HepG2 (cell line): Measurements from ENCODE around the gene SEC11A. TPM values are rescaled to one million over a fixed set of nuclear protein-coding genes. Genes with fewer than 3 reads are reported as not detected.
A peak's percentile ranks its signal among the peaks of the same experiment; 100 is the strongest.

Source experiments
- CREB1 ChIP-seq, 2 experiments: fragments of 450-650 bp in 1 of 2; IDR thresholded peaks; 2 replicates each; pipeline ENCODE4 v1.6.1; 2016 to 2017; ENCODE audit warnings: control low read depth in 1 of 2, mild to moderate bottlenecking in 1 of 2, missing compliant biosample characterization in 1 of 2, missing genetic modification characterization in 1 of 2
- EEA1 ChIP-seq: sonication (generic); formaldehyde crosslinking; IDR thresholded peaks from 2 replicates; pipeline ENCODE4 v1.5.1; 2020; ENCODE audit warnings: mild to moderate bottlenecking, missing genetic modification reagents, borderline replicate concordance
- GATA4 ChIP-seq: sonication (generic); IDR thresholded peaks from 2 replicates; pipeline ENCODE4 v1.6.1; 2016; ENCODE audit warnings: antibody characterized with exemption, low read depth, borderline replicate concordance
- GTF2F1 ChIP-seq: fragments of 150-350 bp; IDR thresholded peaks from 2 replicates; pipeline ENCODE4 v1.6.1; 2014; ENCODE audit warnings: low read length
- HNF4A ChIP-seq: sonication (generic); formaldehyde crosslinking; IDR thresholded peaks from 2 replicates; pipeline ENCODE4 v1.4.0; 2020; ENCODE audit warnings: missing genetic modification reagents
- HOMEZ ChIP-seq: IDR thresholded peaks from 2 replicates; pipeline ENCODE4 v1.6.1; 2016; ENCODE audit warnings: low read depth
- KDM4B ChIP-seq: sonication (generic); formaldehyde crosslinking; IDR thresholded peaks from 2 replicates; pipeline ENCODE4 v1.4.0; 2020; ENCODE audit warnings: missing genetic modification reagents
- NFATC3 ChIP-seq: sonication (generic); formaldehyde crosslinking; IDR thresholded peaks from 2 replicates; pipeline ENCODE4 v1.5.1; 2020; ENCODE audit warnings: mild to moderate bottlenecking, missing genetic modification reagents
- NFIB ChIP-seq: sonication (generic); formaldehyde crosslinking; IDR thresholded peaks from 2 replicates; pipeline ENCODE4 v1.9.0; 2021; ENCODE audit warnings: missing genetic modification reagents, mild to moderate bottlenecking, borderline replicate concordance
- SRY ChIP-seq: sonication (generic); formaldehyde crosslinking; IDR thresholded peaks from 2 replicates; pipeline ENCODE4 v1.8.0; 2022; ENCODE audit warnings: mild to moderate bottlenecking, missing genetic modification reagents
- SSRP1 ChIP-seq: IDR thresholded peaks from 2 replicates; pipeline ENCODE4 v1.6.1; 2016; ENCODE audit warnings: control low read depth
- TAF15 ChIP-seq: fragments of 200-400 bp; formaldehyde crosslinking; IDR thresholded peaks from one replicate; pipeline ENCODE4 v1.6.1; 2018; ENCODE audit warnings: mild to moderate bottlenecking, low read depth, low read length; ENCODE audit not compliant: poor library complexity, severe bottlenecking
- TBX3 ChIP-seq: fragments of 450-650 bp; IDR thresholded peaks from 2 replicates; pipeline ENCODE4 v1.6.1; 2017; ENCODE audit warnings: antibody characterized with exemption, mild to moderate bottlenecking, inconsistent platforms, borderline replicate concordance
- TEAD2 ChIP-seq: sonication (generic); formaldehyde crosslinking; IDR thresholded peaks from 2 replicates; pipeline ENCODE4 v1.9.0; 2021; ENCODE audit warnings: missing genetic modification reagents
- THAP8 ChIP-seq: sonication (generic); formaldehyde crosslinking; IDR thresholded peaks from 2 replicates; pipeline ENCODE4 v1.5.1; 2020; ENCODE audit warnings: missing genetic modification reagents, mild to moderate bottlenecking, borderline replicate concordance
- U2AF1 ChIP-seq: fragments of 200-400 bp; formaldehyde crosslinking; optimal IDR thresholded peaks from 2 replicates; pipeline ENCODE3; 2017; ENCODE audit warnings: mild to moderate bottlenecking, low read depth, low read length
- ZFP90 ChIP-seq: sonication (generic); formaldehyde crosslinking; IDR thresholded peaks from 2 replicates; pipeline ENCODE4 v1.8.0; 2022; ENCODE audit warnings: missing genetic modification reagents, mild to moderate bottlenecking, inconsistent platforms, borderline replicate concordance
- ZKSCAN1 ChIP-seq: fragments of 150-350 bp; IDR thresholded peaks from 2 replicates; pipeline ENCODE4 v1.6.1; 2014; ENCODE audit warnings: low read length
- ZNF180 ChIP-seq: sonication (generic); formaldehyde crosslinking; IDR thresholded peaks from 2 replicates; pipeline ENCODE4 v1.4.0; 2020; ENCODE audit warnings: low read depth, missing genetic modification reagents, borderline replicate concordance
- ZNF44 ChIP-seq: sonication (generic); formaldehyde crosslinking; IDR thresholded peaks from 2 replicates; pipeline ENCODE4 v1.5.1; 2020; ENCODE audit warnings: mild to moderate bottlenecking, missing genetic modification reagents
- ZNF790 ChIP-seq: sonication (generic); formaldehyde crosslinking; IDR thresholded peaks from 2 replicates; pipeline ENCODE4 v1.8.0; 2022; ENCODE audit warnings: missing genetic modification reagents, mild to moderate bottlenecking, borderline replicate concordance
- polyA plus RNA-seq, 8 experiments: library from polyadenylated mRNA; depleted of rRNA in 3 of 8; stranded (reverse) in 7 of 8; unstranded in 1 of 8; fragments of >200 nt; fragmentation: Illumina TruSeq in 4 of 8; extraction: Trizol in 4 of 8; gene quantifications; 2 replicates each; pipeline versions ENCODE4 v1.2.1 to v1.2.3, GENCODE V29; 2011 to 2016; ENCODE audit warnings: low read depth in 4 of 8, missing spikeins in 1 of 8, mixed read lengths in 1 of 8; ENCODE audit not compliant: insufficient read depth in 1 of 8
- total RNA-seq, 5 experiments: library from RNA; depleted of rRNA; stranded (reverse); fragments of >200 nt; fragmentation: Illumina TruSeq; extraction: Trizol; gene quantifications; 2 replicates each; pipeline ENCODE4 v1.2.3, GENCODE V29; 2016; ENCODE audit warnings: low read depth in 1 of 5
- TF ChIP-seq, protein P1 (sequence below): sonication (generic); formaldehyde crosslinking; IDR thresholded peaks from 2 replicates; pipeline ENCODE4 v1.5.1; 2020; ENCODE audit warnings: mild to moderate bottlenecking, moderate library complexity, missing genetic modification reagents
- TF ChIP-seq, protein P2 (sequence below): sonication (generic); formaldehyde crosslinking; IDR thresholded peaks from 2 replicates; pipeline ENCODE4 v1.4.0; 2020; ENCODE audit warnings: mild to moderate bottlenecking, missing genetic modification reagents
- TF ChIP-seq, protein P3 (sequence below): conservative IDR thresholded peaks from 2 replicates; pipeline ENCODE4 v1.6.1; 2018; ENCODE audit warnings: missing genetic modification reagents

The SEC11A gene
- total and polyA plus RNA-seq, 2 of the 13 experiments (the other 11 are each of a cell fraction or from before 2014, with no cell fraction given) = 141 to 230 TPM

DNA sequence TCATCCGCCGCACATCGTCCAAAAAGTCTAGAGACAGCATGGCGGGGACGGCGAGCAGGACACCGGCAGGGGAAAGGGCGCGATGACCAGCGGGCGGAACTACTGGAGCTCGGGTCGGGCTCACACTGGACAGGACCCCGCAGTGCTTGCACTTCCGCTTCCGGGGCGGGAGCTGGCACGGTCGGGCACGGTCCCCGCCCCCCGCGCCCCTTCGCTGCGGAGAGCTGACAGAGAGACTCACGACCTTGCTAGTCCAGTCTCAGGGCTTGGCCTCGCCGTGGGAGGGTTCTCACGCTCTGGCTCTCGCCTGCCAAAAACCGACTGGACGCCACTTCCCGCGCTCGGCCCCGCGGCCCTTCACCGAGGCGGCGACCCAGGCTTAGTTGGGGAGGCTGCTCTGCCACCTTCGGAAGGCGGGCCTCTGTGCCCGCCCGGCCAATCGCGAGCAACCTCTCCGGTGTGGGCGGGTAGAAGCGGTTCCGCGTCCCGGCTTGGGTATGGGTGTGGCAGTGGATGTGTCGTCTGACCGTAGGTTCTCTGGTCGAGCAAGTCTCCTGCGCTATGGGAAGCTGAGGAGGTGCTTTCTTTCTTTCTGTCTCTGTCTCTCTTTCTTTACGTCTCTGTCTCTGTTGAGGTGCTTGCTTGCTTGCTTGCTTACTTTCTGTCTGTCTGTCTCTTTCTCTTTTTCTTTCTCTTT lies at the start of gene SEC11A (continued):
- TF ChIP-seq THAP8 (no peak), ZNF44 (CRISPR knock-in tag) (peak; percentile 73), HNF4A (CRISPR knock-in tag) (peak; percentile 43), ZNF790 (CRISPR knock-in tag) (peak; percentile 90; the same call in 1 of the 2 replicates), ZFP90 (peak; percentile 77; the same call in 1 of the 2 replicates), GTF2F1 (no peak), ZNF180 (CRISPR knock-in tag) (0 out of 2 replicates have a peak, but pooled peaks have one; percentile 35), CREB1 (IDR thresholded peaks at IDR 0.05) (peak; percentile 50; the same call in 1 of the 2 replicates), CREB1 (CRISPR knock-in tag; IDR thresholded peaks at IDR 0.05) (no peak), EEA1 (CRISPR knock-in tag) (0 out of 2 replicates have a peak, but pooled peaks have one; percentile 16), NFATC3 (CRISPR knock-in tag) (peak; percentile 63; the same call in 1 of the 2 replicates), KDM4B (CRISPR knock-in tag) (peak; percentile 91), SRY (CRISPR knock-in tag) (peak; percentile 24; the same call in 1 of the 2 replicates), U2AF1 (peak; percentile 94), SSRP1 (peak; percentile 33; the same call in 1 of the 2 replicates), TAF15 (peak; percentile 69), HOMEZ (peak; percentile 58; the same call in 1 of the 2 replicates), TEAD2 (CRISPR knock-in tag) (no peak), NFIB (CRISPR knock-in tag) (no peak), ZKSCAN1 (peak; percentile 49; the same call in 1 of the 2 replicates), GATA4 (peak; percentile 39; the same call in 1 of the 2 replicates), TBX3 (peak; percentile 63; the same call in 1 of the 2 replicates)
- TF ChIP-seq, protein P1, sequence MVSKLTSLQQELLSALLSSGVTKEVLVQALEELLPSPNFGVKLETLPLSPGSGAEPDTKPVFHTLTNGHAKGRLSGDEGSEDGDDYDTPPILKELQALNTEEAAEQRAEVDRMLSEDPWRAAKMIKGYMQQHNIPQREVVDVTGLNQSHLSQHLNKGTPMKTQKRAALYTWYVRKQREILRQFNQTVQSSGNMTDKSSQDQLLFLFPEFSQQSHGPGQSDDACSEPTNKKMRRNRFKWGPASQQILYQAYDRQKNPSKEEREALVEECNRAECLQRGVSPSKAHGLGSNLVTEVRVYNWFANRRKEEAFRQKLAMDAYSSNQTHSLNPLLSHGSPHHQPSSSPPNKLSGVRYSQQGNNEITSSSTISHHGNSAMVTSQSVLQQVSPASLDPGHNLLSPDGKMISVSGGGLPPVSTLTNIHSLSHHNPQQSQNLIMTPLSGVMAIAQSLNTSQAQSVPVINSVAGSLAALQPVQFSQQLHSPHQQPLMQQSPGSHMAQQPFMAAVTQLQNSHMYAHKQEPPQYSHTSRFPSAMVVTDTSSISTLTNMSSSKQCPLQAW = peak; percentile 48; the same call in 1 of the 2 replicates
- TF ChIP-seq, protein P2, sequence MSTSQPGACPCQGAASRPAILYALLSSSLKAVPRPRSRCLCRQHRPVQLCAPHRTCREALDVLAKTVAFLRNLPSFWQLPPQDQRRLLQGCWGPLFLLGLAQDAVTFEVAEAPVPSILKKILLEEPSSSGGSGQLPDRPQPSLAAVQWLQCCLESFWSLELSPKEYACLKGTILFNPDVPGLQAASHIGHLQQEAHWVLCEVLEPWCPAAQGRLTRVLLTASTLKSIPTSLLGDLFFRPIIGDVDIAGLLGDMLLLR (CRISPR knock-in tag) = no peak; the same call in none of the 2 replicates
- TF ChIP-seq, protein P3, sequence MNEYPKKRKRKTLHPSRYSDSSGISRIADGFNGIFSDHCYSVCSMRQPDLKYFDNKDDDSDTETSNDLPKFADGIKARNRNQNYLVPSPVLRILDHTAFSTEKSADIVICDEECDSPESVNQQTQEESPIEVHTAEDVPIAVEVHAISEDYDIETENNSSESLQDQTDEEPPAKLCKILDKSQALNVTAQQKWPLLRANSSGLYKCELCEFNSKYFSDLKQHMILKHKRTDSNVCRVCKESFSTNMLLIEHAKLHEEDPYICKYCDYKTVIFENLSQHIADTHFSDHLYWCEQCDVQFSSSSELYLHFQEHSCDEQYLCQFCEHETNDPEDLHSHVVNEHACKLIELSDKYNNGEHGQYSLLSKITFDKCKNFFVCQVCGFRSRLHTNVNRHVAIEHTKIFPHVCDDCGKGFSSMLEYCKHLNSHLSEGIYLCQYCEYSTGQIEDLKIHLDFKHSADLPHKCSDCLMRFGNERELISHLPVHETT (CRISPR knock-in tag) = peak; percentile 89
